Measurements from ENCODE around the gene KIF21A. TPM values are rescaled to one million over a fixed set of nuclear protein-coding genes. Genes with fewer than 3 reads are reported as not detected.
"Not testable (repeated sequence)": the region's sequence is repeated elsewhere in the genome, so short reads cannot be mapped to it uniquely, and the experiment has no call there.

The KIF21A gene
- total RNA-seq, 1 donor from 2014 or later: 1.3 TPM

DNA sequence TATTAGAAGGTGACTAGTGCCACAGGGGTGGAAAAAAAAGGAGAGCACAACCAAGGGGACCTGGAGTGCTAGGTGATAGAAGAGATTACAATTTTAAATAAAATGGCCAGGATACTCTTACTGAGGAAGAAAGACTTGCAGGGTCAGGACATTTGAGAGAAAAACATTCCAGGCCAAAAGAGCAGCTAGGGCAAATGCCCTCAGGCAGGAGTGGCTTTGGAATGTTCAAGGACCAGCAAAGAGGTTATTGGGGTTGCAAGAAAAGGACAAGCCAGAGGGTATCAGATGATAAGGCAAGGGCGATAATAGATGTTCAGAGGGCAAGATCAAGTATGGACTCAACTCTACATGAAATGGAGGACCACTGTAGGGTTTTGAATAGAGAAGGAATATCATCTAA lies 146.4 kb downstream of the KIF21A start:
- Histone ChIP-seq H3K27me3 (no peaks in the 10 kb centered on the region), H3K4me1 (no peaks in the 10 kb centered on the region), H3K27ac (no peak overlapping the region), H3K9me3 (no peaks in the 10 kb centered on the region), H3K4me3 (no peak overlapping the region), H3K36me3 (no peaks in the 10 kb centered on the region)
- no peak for DNase-seq (ENCODE audit: low spot score in 2 of 2)
- TF ChIP-seq, protein P1, sequence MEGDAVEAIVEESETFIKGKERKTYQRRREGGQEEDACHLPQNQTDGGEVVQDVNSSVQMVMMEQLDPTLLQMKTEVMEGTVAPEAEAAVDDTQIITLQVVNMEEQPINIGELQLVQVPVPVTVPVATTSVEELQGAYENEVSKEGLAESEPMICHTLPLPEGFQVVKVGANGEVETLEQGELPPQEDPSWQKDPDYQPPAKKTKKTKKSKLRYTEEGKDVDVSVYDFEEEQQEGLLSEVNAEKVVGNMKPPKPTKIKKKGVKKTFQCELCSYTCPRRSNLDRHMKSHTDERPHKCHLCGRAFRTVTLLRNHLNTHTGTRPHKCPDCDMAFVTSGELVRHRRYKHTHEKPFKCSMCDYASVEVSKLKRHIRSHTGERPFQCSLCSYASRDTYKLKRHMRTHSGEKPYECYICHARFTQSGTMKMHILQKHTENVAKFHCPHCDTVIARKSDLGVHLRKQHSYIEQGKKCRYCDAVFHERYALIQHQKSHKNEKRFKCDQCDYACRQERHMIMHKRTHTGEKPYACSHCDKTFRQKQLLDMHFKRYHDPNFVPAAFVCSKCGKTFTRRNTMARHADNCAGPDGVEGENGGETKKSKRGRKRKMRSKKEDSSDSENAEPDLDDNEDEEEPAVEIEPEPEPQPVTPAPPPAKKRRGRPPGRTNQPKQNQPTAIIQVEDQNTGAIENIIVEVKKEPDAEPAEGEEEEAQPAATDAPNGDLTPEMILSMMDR (IDR thresholded peaks at IDR 0.05): no peak
- intact Hi-C loops (cut with DNase I): no loop called here

DNA sequence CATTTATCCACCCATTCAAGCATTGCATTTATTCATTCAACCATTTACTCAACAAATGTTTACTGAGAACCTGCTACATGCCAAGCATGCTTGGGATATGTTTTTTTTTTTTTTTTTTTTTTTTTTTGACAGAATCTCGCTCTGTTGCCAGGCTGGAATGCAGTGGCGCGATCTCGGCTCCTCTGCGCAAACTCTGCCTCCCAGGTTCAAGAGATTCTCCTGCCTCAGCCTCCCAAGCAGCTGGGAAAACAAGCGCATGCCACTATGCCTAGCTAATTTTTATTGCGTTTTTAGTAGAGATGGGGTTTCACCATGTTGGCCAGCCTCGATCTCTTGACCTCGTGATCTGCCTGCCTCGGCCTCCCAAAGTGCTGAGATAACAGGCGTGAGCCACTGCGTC lies 147.3 kb downstream of the KIF21A start:
- H3K4me3 ChIP-seq; H3K9me3 ChIP-seq; H3K27me3 ChIP-seq; H3K27ac ChIP-seq; H3K4me1 ChIP-seq; DNase-seq (ENCODE audit: low spot score in 2 of 2); intact Hi-C loops (cut with DNase I); H3K36me3 ChIP-seq: not testable (repeated sequence)

DNA sequence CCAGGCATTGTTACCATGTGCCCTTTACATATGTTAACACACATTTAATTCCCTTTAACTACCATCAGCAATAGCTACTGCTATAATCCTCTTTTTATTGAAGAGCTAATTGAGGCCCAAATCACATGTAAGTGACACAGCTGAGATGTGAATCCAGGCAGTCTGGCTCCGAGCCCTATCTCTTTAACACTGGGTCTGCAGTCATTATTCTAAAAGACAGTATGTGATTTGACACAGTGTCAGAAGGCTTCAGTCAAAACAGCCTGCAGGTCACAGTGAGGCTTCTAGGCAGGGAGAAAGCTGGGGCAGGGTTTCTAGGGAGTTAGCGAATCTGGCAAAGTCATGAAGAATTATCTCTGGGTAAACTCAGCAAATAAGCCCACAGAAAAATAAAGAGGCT lies 148.2 kb downstream of the KIF21A start:
- no peaks in the 10 kb centered on the region for H3K4me1 ChIP-seq
- H3K27ac ChIP-seq: no peak overlapping the region
- no peak overlapping the region for H3K4me3 ChIP-seq
- no peaks in the 10 kb centered on the region for H3K36me3 ChIP-seq
- intact Hi-C loops (cut with DNase I): no loop called here
- no peaks in the 10 kb centered on the region for H3K9me3 ChIP-seq
- no peaks in the 10 kb centered on the region for H3K27me3 ChIP-seq
- TF ChIP-seq, protein P1 (IDR thresholded peaks at IDR 0.05): no peak
- DNase-seq (ENCODE audit: low spot score in 2 of 2): no peak

DNA sequence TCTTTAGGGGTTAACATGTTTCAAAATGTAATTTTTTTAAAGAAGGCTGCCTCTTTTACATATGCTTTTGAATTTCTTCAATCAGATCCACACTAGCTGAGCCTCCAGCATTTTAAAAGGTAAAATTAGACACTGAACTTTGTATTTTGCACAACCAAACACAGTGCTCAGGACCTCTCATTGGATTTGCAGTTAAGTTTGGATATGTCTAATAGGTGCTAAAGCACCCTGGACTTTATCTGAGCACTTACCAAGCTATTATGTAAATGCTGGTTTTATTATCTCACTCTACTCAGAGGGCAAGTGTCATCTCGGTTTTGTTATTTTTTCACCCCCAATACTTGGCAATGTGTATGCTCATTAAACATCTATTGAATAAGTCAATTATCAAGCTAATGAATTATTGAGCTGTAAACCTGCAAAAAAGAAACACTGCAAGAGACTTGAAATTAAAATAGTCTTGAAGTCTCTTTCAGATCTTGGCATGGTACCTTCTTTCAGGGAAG lies 150.7 kb downstream of the KIF21A start:
- Histone ChIP-seq H3K9me3 (no peaks in the 10 kb centered on the region), H3K4me1 (no peaks in the 10 kb centered on the region), H3K27me3 (no peaks in the 10 kb centered on the region), H3K27ac (no peak overlapping the region), H3K36me3 (no peaks in the 10 kb centered on the region), H3K4me3 (no peak overlapping the region)
- TF ChIP-seq, protein P1 (IDR thresholded peaks at IDR 0.05): no peak
- intact Hi-C loops (cut with DNase I): no loop called here
- DNase-seq (ENCODE audit: low spot score in 2 of 2): no peak

DNA sequence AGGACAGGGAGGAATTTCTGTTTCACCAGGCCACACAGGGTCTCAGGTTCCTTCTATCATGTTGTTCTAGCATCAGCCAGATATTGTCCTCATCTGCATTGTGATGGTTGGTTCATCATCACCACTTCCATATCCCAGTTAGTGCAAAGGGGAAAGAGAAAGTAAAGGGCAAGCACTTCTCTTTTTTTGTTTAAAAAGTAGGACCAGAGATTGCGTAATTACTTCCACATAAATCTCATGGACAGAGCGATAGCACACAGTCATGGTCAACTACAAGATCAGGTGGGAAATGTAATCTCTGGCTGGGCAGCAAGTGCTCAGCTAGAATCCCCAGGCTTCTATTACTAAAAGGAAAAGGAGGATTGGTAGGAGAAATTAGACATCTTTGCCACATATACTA lies 155.1 kb downstream of the KIF21A start:
- H3K27ac ChIP-seq: no peak overlapping the region
- no peak for DNase-seq (ENCODE audit: low spot score in 2 of 2)
- H3K4me1 ChIP-seq: no peaks in the 10 kb centered on the region
- no peaks in the 10 kb centered on the region for H3K27me3 ChIP-seq
- H3K36me3 ChIP-seq: no peaks in the 10 kb centered on the region
- TF ChIP-seq, protein P1 (IDR thresholded peaks at IDR 0.05): no peak
- H3K9me3 ChIP-seq: no peaks in the 10 kb centered on the region
- intact Hi-C loops (cut with DNase I): no loop called here
- no peak overlapping the region for H3K4me3 ChIP-seq

DNA sequence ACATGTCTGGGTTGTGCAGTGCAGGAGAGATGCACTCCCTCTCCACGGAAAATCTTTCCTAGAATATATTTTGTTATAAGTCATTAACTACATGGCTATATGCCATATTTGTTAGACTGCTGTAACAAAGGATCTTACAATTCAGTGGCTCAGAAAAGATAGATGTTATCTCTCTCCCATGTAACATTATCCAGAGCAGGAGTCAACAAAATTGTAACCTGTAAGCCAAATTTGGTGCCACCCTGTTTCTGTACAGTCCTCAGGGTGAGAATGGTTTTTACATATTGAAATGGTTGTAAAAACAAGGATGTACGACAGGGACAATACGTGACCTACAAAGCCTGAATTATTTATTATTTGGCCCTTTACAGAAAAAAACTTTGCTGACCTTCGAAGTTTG lies 155.5 kb downstream of the KIF21A start:
- Histone ChIP-seq H3K27ac (no peak overlapping the region), H3K4me3 (no peak overlapping the region), H3K9me3 (no peaks in the 10 kb centered on the region), H3K27me3 (no peaks in the 10 kb centered on the region), H3K4me1 (no peaks in the 10 kb centered on the region), H3K36me3 (no peaks in the 10 kb centered on the region)
- TF ChIP-seq, protein P1 (IDR thresholded peaks at IDR 0.05): no peak
- no peak for DNase-seq (ENCODE audit: low spot score in 2 of 2)
- intact Hi-C loops (cut with DNase I): no loop called here

All from ascending aorta (tissue), 2 donors.